ENCODE data around the gene CIRBP. TPM values are rescaled to one million over a fixed set of nuclear protein-coding genes. Genes with fewer than 3 reads are reported as not detected.

The CIRBP gene
- total RNA-seq, 1 experiment from 2014 or later, result 331 TPM

- TF ChIP-seq CTCF (IDR thresholded peaks at IDR 0.05; ENCODE audit: insufficient read depth in 1 of 2, low read depth in 1 of 2, low read length in 1 of 2, severe bottlenecking in 1 of 2, unreplicated experiment in 1 of 2), result no peak
- ChIA-PET POLR2A (interaction anchor here (2.8 to 3.5 kb wide), 2 partner anchors 14 to 23 kb away, joined by 37 to 70 read pairs; no protein-coding TSS in a partner anchor), CTCF (interaction anchor here (5.4 kb wide), 1 partner anchor 23 kb away, joined by 440 read pairs; no protein-coding TSS in a partner anchor)
- Histone ChIP-seq H3K4me1 (peaks cover 50% of the 10 kb centered on the region), H3K36me3 (ENCODE audit: control insufficient read depth, insufficient read depth, low read length) (0 out of 2 replicates have a peak, but pooled peaks cover 2% of the 10 kb centered on the region), H3K27me3 (replicated peaks; ENCODE audit: control insufficient read depth, insufficient read depth, low read length) (no peaks in the 10 kb centered on the region), H3K4me3 (ENCODE audit: low read depth, low read length) (peak overlapping the region; percentile 16), H3K9me3 (no peaks in the 10 kb centered on the region)
- DNase-seq, result no peak
- Mint-ChIP-seq H3K4me1 (ENCODE audit: low read depth, unreplicated experiment) (peaks cover 29% of the 10 kb centered on the region), H3K9me3 (ENCODE audit: unreplicated experiment) (no peaks in the 10 kb centered on the region), H3K4me3 (ENCODE audit: unreplicated experiment) (peak overlapping the region; percentile 89), H3K36me3 (ENCODE audit: insufficient read depth, unreplicated experiment) (peaks cover 71% of the 10 kb centered on the region), H3K27ac (ENCODE audit: unreplicated experiment) (peak overlapping the region; percentile 76), H3K27me3 (ENCODE audit: insufficient read depth, unreplicated experiment) (no peaks in the 10 kb centered on the region)
- no TSS peak for BruUV-seq (replicated peaks)
- intact Hi-C loops (cut with micrococcal nuclease; ENCODE audit: unreplicated experiment), result no loop called here
Observed at GRCh38 chr19:1267477-1268225, 1.5 kb upstream of the CIRBP start.

DNA sequence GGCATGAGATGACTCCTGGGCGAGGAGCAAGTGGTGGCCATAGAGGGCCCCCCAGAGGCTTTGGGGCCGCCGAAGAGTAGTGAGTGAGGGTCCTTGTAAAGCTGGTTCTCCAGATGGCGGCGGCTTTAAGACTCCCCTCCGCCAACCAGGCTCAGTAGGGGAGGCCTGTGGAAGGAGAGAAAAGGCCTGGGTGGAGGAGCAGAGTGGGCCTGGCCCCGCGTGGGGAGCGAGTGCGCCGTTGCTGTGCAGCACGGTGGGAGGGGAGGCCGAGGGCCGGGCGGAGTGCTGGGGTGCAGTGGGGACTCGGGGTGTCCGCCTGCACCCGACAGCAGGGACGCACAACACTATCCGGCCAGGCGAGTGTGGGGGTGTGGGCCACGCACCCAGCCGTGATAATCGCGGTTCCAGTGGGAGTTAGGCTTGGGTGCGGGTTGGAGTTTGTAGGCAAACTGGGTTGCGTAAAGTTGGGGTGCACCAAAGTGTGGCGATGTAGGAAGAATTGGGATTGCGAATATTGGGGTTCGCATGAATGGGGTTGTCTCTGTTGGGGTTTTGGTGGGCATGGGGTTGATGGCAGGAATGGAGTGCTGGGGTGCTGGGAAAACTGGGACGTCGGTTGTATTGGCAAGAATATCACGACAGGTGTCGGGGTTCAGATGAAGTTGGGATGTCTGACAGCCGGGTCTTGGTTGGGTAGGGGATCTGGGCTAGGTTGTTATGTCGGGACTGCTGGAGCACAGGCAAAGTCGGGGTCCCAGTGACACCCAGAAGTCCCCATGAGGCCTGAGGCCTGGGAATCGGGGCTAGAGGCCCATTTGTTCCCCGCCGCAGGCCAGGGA lies 687 bp upstream of the CIRBP start:
- Histone ChIP-seq H3K9me3 (no peaks in the 10 kb centered on the region), H3K27me3 (replicated peaks; ENCODE audit: control insufficient read depth, insufficient read depth, low read length) (no peaks in the 10 kb centered on the region), H3K36me3 (ENCODE audit: control insufficient read depth, insufficient read depth, low read length) (0 out of 2 replicates have a peak, but pooled peaks cover 2% of the 10 kb centered on the region), H3K4me3 (ENCODE audit: low read depth, low read length) (no peak overlapping the region), H3K4me1 (peaks cover 42% of the 10 kb centered on the region)
- Mint-ChIP-seq H3K36me3 (ENCODE audit: insufficient read depth, unreplicated experiment) (peaks cover 72% of the 10 kb centered on the region), H3K4me3 (ENCODE audit: unreplicated experiment) (peak overlapping the region; percentile 89), H3K27ac (ENCODE audit: unreplicated experiment) (peak overlapping the region; percentile 76), H3K9me3 (ENCODE audit: unreplicated experiment) (no peaks in the 10 kb centered on the region), H3K27me3 (ENCODE audit: insufficient read depth, unreplicated experiment) (no peaks in the 10 kb centered on the region), H3K4me1 (ENCODE audit: low read depth, unreplicated experiment) (peaks cover 29% of the 10 kb centered on the region)
- POLR2A ChIA-PET, result interaction anchor here (0.5 to 1.6 kb wide), 38 partner anchors 8 to 486 kb away, joined by 3 to 110 read pairs (median 6); partner anchors contain the start of genes ABCA7, ATP5F1D, CNN2 and GPX4
- CTCF ChIA-PET, result interaction anchor here (0.5 to 5.4 kb wide), 7 partner anchors 9 to 41 kb away, joined by 3 to 440 read pairs (median 3); partner anchors contain the start of gene ATP5F1D
- intact Hi-C loops (cut with micrococcal nuclease; ENCODE audit: unreplicated experiment), result loop anchor here (1.0 kb wide), 3 partner anchors 9 to 24 kb away; no protein-coding TSS in a partner anchor
- BruUV-seq (replicated peaks), result no TSS peak
- TF ChIP-seq CTCF (IDR thresholded peaks at IDR 0.05; ENCODE audit: insufficient read depth in 1 of 2, low read depth in 1 of 2, low read length in 1 of 2, severe bottlenecking in 1 of 2, unreplicated experiment in 1 of 2), result no peak
- no peak for DNase-seq
